Stimulated activated CD4-positive, alpha-beta T cell treated with anti-CD3 and anti-CD28 coated beads, Interleukin-12 subunit alpha, Interleukin-12 subunit beta, amount 100 ng/mL, for 48 hours (primary cell): Measurements from ENCODE around the gene AK2.
A peak's percentile ranks its signal among the peaks of the same experiment; 100 is the strongest.
"Not testable (repeated sequence)": the region's sequence is repeated elsewhere in the genome, so short reads cannot be mapped to it uniquely, and the experiment has no call there.

Experiments
- DNase-seq, 3 donors: peaks; one replicate each; pipeline ENCODE4 v3.0.0-alpha.2; 2020; ENCODE audit warnings: low read depth in 2 of 3, low spot score in 1 of 3

The AK2 gene

GRCh38 chr1:32977546-32978087 is 59.1 kb downstream of the AK2 start:
- no peak for DNase-seq

- DNase-seq, result not testable (repeated sequence)
Measured at GRCh38 chr1:32975055-32975454, 61.6 kb downstream of the AK2 start.

- DNase-seq, result not testable (repeated sequence)
Measured at GRCh38 chr1:32973458-32973857, 63.2 kb downstream of the AK2 start.

DNA sequence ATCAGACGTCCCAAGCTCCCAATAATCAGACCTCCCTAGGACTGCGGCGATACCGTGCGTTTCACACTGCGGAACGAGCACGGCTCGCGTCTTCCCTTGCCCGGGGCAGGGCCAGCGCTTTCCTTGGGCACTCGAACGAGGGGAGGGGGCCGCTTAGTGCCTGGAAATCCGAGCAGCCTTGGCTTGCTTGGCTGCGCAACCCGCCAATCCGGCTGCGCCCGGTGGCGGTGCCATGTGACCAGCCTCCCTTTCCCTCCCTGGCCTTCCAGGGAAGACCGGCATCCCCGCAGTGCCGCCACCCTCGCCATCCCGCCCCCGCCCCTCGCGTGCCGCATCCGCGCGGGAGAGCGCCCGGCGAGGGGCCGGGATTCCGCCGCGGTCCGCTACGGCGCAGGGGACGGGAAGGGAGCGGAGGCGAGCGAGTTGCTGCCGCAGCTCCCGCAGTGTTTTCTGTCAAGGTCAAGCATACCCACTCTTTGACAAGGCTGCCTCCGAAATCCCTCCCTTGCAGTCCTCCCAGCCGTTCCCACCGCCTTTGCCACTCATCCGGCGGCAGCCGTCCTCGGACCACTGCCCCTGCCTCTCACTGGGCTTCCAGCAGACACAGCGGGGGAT is 63.8 kb downstream of the AK2 start:
- no peak for DNase-seq

GRCh38 chr1:32971576-32971975 is 65.1 kb downstream of the AK2 start:
- DNase-seq, result no peak

GRCh38 chr1:32971156-32971555 is 65.5 kb downstream of the AK2 start:
- no peak for DNase-seq

GRCh38 chr1:32969566-32969965 is 67.1 kb downstream of the AK2 start:
- DNase-seq, result no peak

- no peak for DNase-seq
Measured at GRCh38 chr1:32967888-32968568, 68.7 kb downstream of the AK2 start.

GRCh38 chr1:32966900-32967299 is 69.8 kb downstream of the AK2 start:
- no peak for DNase-seq

DNA sequence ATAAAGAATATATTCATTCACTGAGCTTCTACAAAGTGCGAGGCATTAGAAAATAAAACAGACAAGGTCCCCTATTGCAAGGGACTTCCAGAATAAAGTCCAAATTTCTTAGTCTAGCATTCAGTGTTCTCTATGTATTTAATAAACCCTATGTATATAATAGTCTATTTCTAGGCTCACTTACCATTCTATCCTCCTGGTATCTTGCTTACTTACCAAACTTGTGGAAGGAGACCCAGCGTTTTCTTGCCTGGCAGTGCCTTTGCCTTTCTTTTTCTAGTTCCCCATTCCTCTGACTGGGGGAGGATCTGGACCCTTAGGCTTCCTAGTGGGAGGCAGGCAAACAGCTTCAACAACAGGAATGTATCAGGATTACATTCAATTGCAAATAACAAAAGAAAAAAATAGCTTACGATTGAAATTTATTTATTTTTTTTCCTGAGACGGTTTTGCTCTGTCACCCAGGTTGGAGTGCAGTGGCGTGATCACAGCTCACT is 71.4 kb downstream of the AK2 start:
- no peak for DNase-seq

- peak; percentile 89 to 95 (median 92) for DNase-seq
Measured at GRCh38 chr1:32964461-32965250, 72.0 kb downstream of the AK2 start, which contains the start of gene RNF19B. Gene RNF19B (minus strand): TSS chr1:32964809. CDS start chr1:32964685, 124 bp downstream.

GRCh38 chr1:32963746-32964460 is 72.8 kb downstream of the AK2 start:
- DNase-seq, result peak; percentile 33 to 42 (median 38)

DNA sequence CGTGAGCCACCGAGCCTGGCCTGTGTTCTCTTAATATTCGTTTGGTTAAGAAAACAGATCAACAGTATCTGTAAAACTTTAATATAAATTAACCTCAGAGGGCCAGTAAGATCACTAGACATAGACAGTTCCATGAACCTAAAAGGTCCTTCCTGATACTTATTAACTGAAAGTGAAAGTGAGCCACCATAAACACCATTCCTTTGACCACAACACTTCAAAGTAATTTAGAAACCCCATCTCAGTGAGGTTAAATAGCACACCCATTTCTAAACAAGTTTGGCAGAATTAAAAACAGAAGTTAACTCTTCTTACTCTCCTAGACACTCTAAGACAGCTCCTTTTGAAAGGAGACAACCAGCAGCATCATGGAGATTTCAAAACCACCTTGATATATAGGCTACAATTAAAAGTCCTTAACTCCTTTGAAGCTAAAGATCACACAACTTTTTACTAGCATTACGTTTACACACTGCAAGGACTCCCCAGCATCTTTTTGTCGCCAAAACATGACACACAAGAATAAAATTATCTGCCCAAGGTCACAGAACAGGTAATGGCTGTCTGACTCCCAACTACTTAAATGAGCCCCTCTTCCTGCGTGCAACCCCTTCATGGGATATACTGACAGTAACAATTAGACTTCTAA is 74.3 kb downstream of the AK2 start:
- no peak for DNase-seq

GRCh38 chr1:32960819-32961355 is 75.8 kb downstream of the AK2 start:
- DNase-seq, result no peak

- DNase-seq, result no peak
Measured at GRCh38 chr1:32960342-32960741, 76.3 kb downstream of the AK2 start.

GRCh38 chr1:32958827-32959226 is 77.9 kb downstream of the AK2 start:
- DNase-seq, result no peak
